Neuronal stem cell (in vitro differentiated cells): ENCODE results near the gene SORBS2.

ENCODE experiments used
- DNase-seq: peaks from one replicate; pipeline ENCODE4 v3.0.0-alpha.2; 2013; ENCODE audit warnings: low spot score
- H2AFZ ChIP-seq: one replicate; pipeline ENCODE4 v1.6.1; 2013; ENCODE audit warnings: mild to moderate bottlenecking, low read length, inconsistent platforms
- H2AK5ac ChIP-seq: 2 replicates; pipeline ENCODE4 v1.6.1; 2013; ENCODE audit warnings: low read depth, mild to moderate bottlenecking, inconsistent platforms, low read length, moderate library complexity, mixed read lengths
- H2BK120ac ChIP-seq: 2 replicates; pipeline ENCODE4 v1.6.1; 2013; ENCODE audit warnings: low read depth, mild to moderate bottlenecking, inconsistent platforms, low read length, moderate library complexity, mixed read lengths
- H2BK12ac ChIP-seq: one replicate; pipeline ENCODE4 v1.6.1; 2013; ENCODE audit warnings: low read length, inconsistent platforms
- H2BK15ac ChIP-seq: 2 replicates; pipeline ENCODE4 v1.6.1; 2013; ENCODE audit warnings: mild to moderate bottlenecking, low read length, inconsistent platforms, mixed read lengths
- H2BK5ac ChIP-seq: one replicate; pipeline ENCODE4 v1.6.1; 2013; ENCODE audit warnings: inconsistent platforms, mild to moderate bottlenecking, low read length, moderate library complexity
- H3K14ac ChIP-seq: one replicate; pipeline ENCODE4 v1.6.1; 2013; ENCODE audit warnings: low read length, inconsistent platforms
- H3K18ac ChIP-seq: 2 replicates; pipeline ENCODE4 v1.6.1; 2013; ENCODE audit warnings: low read length, inconsistent platforms
- H3K23ac ChIP-seq: 2 replicates; pipeline ENCODE4 v1.6.1; 2013; ENCODE audit warnings: low read depth, mild to moderate bottlenecking, mixed read lengths, low read length, inconsistent platforms; ENCODE audit not compliant: poor library complexity
- H3K27ac ChIP-seq: replicated peaks from 3 replicates; pipeline ENCODE4 v1.5.1; 2013; ENCODE audit warnings: low read length, inconsistent platforms
- H3K27me3 ChIP-seq, 3 experiments: 2 replicates each; pipeline ENCODE4 v1.6.1; 2013; ENCODE audit warnings: low read length in 3 of 3, mild to moderate bottlenecking in 2 of 3, inconsistent platforms in 1 of 3, low read depth in 1 of 3, mixed read lengths in 1 of 3, moderate library complexity in 1 of 3; ENCODE audit not compliant: control insufficient read depth in 3 of 3, insufficient read depth in 3 of 3
- H3K36me3 ChIP-seq, 2 donors: replicated peaks in 1 of 2; 2 replicates each; pipeline ENCODE4 v1.6.1; 2013; ENCODE audit warnings: low read length in 2 of 2; ENCODE audit not compliant: control insufficient read depth in 2 of 2, insufficient read depth in 2 of 2
- H3K4ac ChIP-seq: 2 replicates; pipeline ENCODE4 v1.6.1; 2013; ENCODE audit warnings: inconsistent platforms, mild to moderate bottlenecking, low read length, moderate library complexity
- H3K4me1 ChIP-seq, 2 donors: 1 replicate in 1 of 2; 2 replicates in 1 of 2; pipeline ENCODE4 v1.6.1; 2013; ENCODE audit warnings: low read length in 2 of 2, low read depth in 1 of 2; ENCODE audit not compliant: control insufficient read depth in 2 of 2, insufficient read depth in 1 of 2
- H3K4me2 ChIP-seq: one replicate; pipeline ENCODE4 v1.6.1; 2013; ENCODE audit warnings: mild to moderate bottlenecking, low read length, inconsistent platforms; ENCODE audit not compliant: insufficient read depth, poor library complexity, severe bottlenecking
- H3K4me3 ChIP-seq, 2 donors: 2 replicates each; pipeline ENCODE4 v1.5.1; 2013; ENCODE audit warnings: low read length in 2 of 2, mild to moderate bottlenecking in 2 of 2, inconsistent platforms in 1 of 2, moderate library complexity in 1 of 2
- H3K79me1 ChIP-seq: one replicate; pipeline ENCODE4 v1.6.1; 2013; ENCODE audit warnings: low read depth, mild to moderate bottlenecking, inconsistent platforms, low read length, moderate library complexity
- H3K9ac ChIP-seq: one replicate; pipeline ENCODE4 v1.6.1; 2013; ENCODE audit warnings: mild to moderate bottlenecking, low read depth, low read length, inconsistent platforms; ENCODE audit not compliant: poor library complexity
- H3K9me3 ChIP-seq, 2 donors: replicated peaks in 1 of 2; 2 replicates each; pipeline versions ENCODE3 to v1.6.1; 2013; ENCODE audit warnings: low read length in 2 of 2, mild to moderate bottlenecking in 2 of 2, inconsistent platforms in 1 of 2, low read depth in 1 of 2, mixed read lengths in 1 of 2, moderate library complexity in 1 of 2; ENCODE audit not compliant: control insufficient read depth in 2 of 2, insufficient read depth in 1 of 2
- H4K8ac ChIP-seq: one replicate; pipeline ENCODE4 v1.6.1; 2013; ENCODE audit warnings: low read depth, mild to moderate bottlenecking, inconsistent platforms, low read length, moderate library complexity
- H4K91ac ChIP-seq: one replicate; pipeline ENCODE4 v1.6.1; 2013; ENCODE audit warnings: low read length, low read depth, mild to moderate bottlenecking, inconsistent platforms; ENCODE audit not compliant: poor library complexity
- WGBS, 2 donors: extraction: QIAGEN DNeasy Blood & Tissue Kit; methylation state at CpG; one replicate each; pipeline ENCODE4 v1.1.7; 2013; ENCODE audit warnings: missing lambda C conversion rate in 2 of 2, mixed read lengths in 1 of 2; ENCODE audit not compliant: insufficient read length in 2 of 2, insufficient replicate concordance in 1 of 2; ENCODE audit errors: extremely low coverage in 2 of 2; 5-methylcytosine and 5-hydroxymethylcytosine counted together

Gene SORBS2

DNA sequence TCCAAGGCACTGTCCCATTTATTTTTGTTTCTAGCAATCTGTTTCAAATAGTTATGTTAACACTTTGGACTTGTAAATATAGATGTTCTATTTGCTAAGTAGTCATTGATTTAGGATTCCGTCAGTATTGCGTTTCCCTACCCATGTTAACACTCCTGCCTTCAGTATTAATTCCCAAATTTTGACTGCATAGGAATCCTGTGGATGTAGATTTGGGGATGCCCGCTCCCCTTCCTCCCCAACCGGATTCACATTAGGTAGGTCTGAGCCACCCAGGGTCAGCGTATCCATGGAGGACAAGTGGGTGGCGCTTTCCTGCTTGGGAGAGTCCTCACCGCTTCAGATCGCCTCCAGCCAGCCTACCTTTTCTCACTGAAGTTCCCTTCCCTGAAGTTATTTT, 1.1 kb upstream of the SORBS2 start:
- no peak overlapping the region for H2BK15ac ChIP-seq
- H3K14ac ChIP-seq, result no peak overlapping the region
- no peak for DNase-seq
- H3K4me2 ChIP-seq, result no peak overlapping the region
- H2BK5ac ChIP-seq, result no peak overlapping the region
- peak overlapping the region; percentile 49 for H3K18ac ChIP-seq
- no peak overlapping the region for H2BK120ac ChIP-seq
- WGBS, 2 donors, result no CpG with 5 or more reads among the region's 8 CpGs
- H3K4me3 ChIP-seq, result no peak overlapping the region
- H3K4ac ChIP-seq, result no peak overlapping the region
- no peak overlapping the region for H3K27ac ChIP-seq
- peaks cover 14 to 18% of the 10 kb centered on the region in 2 donors for H3K4me1 ChIP-seq
- H2AK5ac ChIP-seq, result peak overlapping the region; percentile 3
- H3K9ac ChIP-seq, result no peak overlapping the region
- H4K91ac ChIP-seq, result no peak overlapping the region
- no peaks in the 10 kb centered on the region for H3K9me3 ChIP-seq
- H3K27me3 ChIP-seq, result no peaks in the 10 kb centered on the region
- no peak overlapping the region for H2AFZ ChIP-seq
- no peaks in the 10 kb centered on the region for H3K36me3 ChIP-seq
- H4K8ac ChIP-seq, result no peak overlapping the region
- no peaks in the 10 kb centered on the region for H3K79me1 ChIP-seq
- no peak overlapping the region for H3K23ac ChIP-seq
- H2BK12ac ChIP-seq, result no peak overlapping the region

- Histone ChIP-seq H3K27me3 (no peaks in the 10 kb centered on the region), H4K91ac (no peak overlapping the region), H3K9ac (no peak overlapping the region), H2BK15ac (no peak overlapping the region), H2BK12ac (no peak overlapping the region), H3K14ac (no peak overlapping the region), H3K18ac (no peak overlapping the region), H3K27ac (peak overlapping the region; percentile 90), H3K9me3 (no peaks in the 10 kb centered on the region), H3K4me1 (peaks cover 14 to 15% of the 10 kb centered on the region in 2 donors), H3K4me2 (peak overlapping the region; percentile 67), H2BK5ac (no peak overlapping the region), H2AFZ (peak overlapping the region; percentile 81), H3K36me3 (peaks cover 0 to under 1% of the 10 kb centered on the region in 2 donors), H2AK5ac (no peak overlapping the region), H3K23ac (no peak overlapping the region), H2BK120ac (no peak overlapping the region), H3K4ac (no peak overlapping the region), H4K8ac (no peak overlapping the region), H3K79me1 (no peaks in the 10 kb centered on the region), H3K4me3 (peak overlapping the region; percentile 63 to 65)
- DNase-seq, result peak; percentile 58
- no CpG with 5 or more reads among the region's 13 CpGs for WGBS, 2 donors
Observed at GRCh38 chr4:185810746-185811508, 1.1 kb downstream of the SORBS2 start.

DNA sequence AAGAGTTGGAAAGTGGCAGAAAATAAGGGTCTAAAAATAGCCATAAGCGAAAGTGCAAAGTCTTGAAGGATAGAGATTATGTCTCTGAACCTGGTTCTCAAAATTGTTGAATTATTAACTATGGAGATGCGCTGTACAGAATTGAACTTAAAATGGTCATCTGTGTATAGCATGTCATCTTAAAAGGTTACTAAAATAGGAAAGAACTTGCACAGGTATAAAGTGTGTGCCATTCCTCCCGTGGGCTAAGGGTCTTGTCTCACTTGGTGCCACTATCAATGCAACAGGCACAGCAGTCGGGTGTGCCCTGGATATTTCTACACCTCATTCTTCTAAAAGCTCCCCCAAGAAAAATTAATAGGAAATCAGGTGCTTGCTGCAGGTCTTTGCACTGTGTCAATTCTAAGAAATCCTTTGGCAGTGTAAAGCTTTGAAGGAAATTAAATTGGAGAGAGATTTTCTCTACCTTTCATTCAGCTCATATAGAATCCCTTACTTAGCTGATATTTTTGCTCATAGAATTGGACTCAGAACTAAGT, 2.4 kb downstream of the SORBS2 start:
- Histone ChIP-seq H2BK12ac (no peak overlapping the region), H3K9ac (no peak overlapping the region), H2BK5ac (no peak overlapping the region), H3K79me1 (no peaks in the 10 kb centered on the region), H3K9me3 (peaks cover 0 to 3% of the 10 kb centered on the region in 2 donors), H4K8ac (no peak overlapping the region), H3K14ac (no peak overlapping the region), H4K91ac (no peak overlapping the region), H3K27me3 (no peaks in the 10 kb centered on the region), H3K18ac (no peak overlapping the region), H2BK120ac (no peak overlapping the region), H2AFZ (no peak overlapping the region), H3K4me3 (peak overlapping the region in 1 of 2 donors; percentile 65), H3K23ac (no peak overlapping the region), H2AK5ac (no peak overlapping the region), H2BK15ac (no peak overlapping the region), H3K36me3 (peaks cover 0 to 8% of the 10 kb centered on the region in 2 donors), H3K4me2 (peak overlapping the region; percentile 55), H3K27ac (peak overlapping the region; percentile 27), H3K4ac (no peak overlapping the region), H3K4me1 (peaks cover 14 to 18% of the 10 kb centered on the region in 2 donors)
- no peak for DNase-seq
- no CpG with 5 or more reads among the region's 4 CpGs for WGBS, 2 donors

GRCh38 chr4:185809121-185809520, 2.9 kb downstream of the SORBS2 start:
- peaks cover 1 to 10% of the 10 kb centered on the region in 2 donors for H3K36me3 ChIP-seq
- no peak overlapping the region for H2BK5ac ChIP-seq
- H3K14ac ChIP-seq, result no peak overlapping the region
- no peaks in the 10 kb centered on the region for H3K27me3 ChIP-seq
- H3K18ac ChIP-seq, result peak overlapping the region; percentile 60
- H3K4me3 ChIP-seq, result peak overlapping the region in 1 of 2 donors; percentile 65
- DNase-seq, result no peak
- no peak overlapping the region for H2BK120ac ChIP-seq
- H4K8ac ChIP-seq, result no peak overlapping the region
- no peak overlapping the region for H2AK5ac ChIP-seq
- no CpG with 5 or more reads among the region's 1 CpG for whole genome bisulfite sequencing, 2 donors
- H2BK15ac ChIP-seq, result no peak overlapping the region
- peaks cover 0 to 4% of the 10 kb centered on the region in 2 donors for H3K9me3 ChIP-seq
- H3K4me1 ChIP-seq, result peaks cover 14 to 18% of the 10 kb centered on the region in 2 donors
- no peak overlapping the region for H3K27ac ChIP-seq
- no peak overlapping the region for H3K23ac ChIP-seq
- H3K4me2 ChIP-seq, result peak overlapping the region; percentile 55
- no peaks in the 10 kb centered on the region for H3K79me1 ChIP-seq
- no peak overlapping the region for H3K4ac ChIP-seq
- H2BK12ac ChIP-seq, result no peak overlapping the region
- no peak overlapping the region for H2AFZ ChIP-seq
- no peak overlapping the region for H3K9ac ChIP-seq
- no peak overlapping the region for H4K91ac ChIP-seq
